Activated T-cell treated with anti-CD3 and anti-CD28 coated beads, Interleukin-2, amount 50 U/mL, for 72 hours (primary cell): ENCODE measurements around the gene ARHGAP40. TPM values are rescaled to one million over a fixed set of nuclear protein-coding genes. Genes with fewer than 3 reads are reported as not detected.
"Not testable (repeated sequence)": the region's sequence is repeated elsewhere in the genome, so short reads cannot be mapped to it uniquely, and the experiment has no call there.

Experiments used
- ATAC-seq, 2 donors: fragments of 150-1000 bp; cut with Tn5 transposase; replicated peaks in 1 of 2; 2 replicates each; pipeline ENCODE4 v1.10.0; 2021; ENCODE audit warnings: moderate library complexity in 2 of 2, mild to moderate bottlenecking in 1 of 2
- DNase-seq, 2 donors: peaks; one replicate each; pipeline ENCODE4 v3.0.0; 2021 to 2022; ENCODE audit warnings: mixed read lengths in 1 of 2
- H3K27ac Mint-ChIP-seq: one replicate; pipeline ENCODE4 v1.8.0; 2022; ENCODE audit warnings: mild to moderate bottlenecking, moderate library complexity, mixed read lengths
- H3K27me3 Mint-ChIP-seq: one replicate; pipeline ENCODE4 v1.8.0; 2022; ENCODE audit warnings: low read depth, mixed read lengths
- H3K36me3 Mint-ChIP-seq, 2 donors: one replicate each; pipeline ENCODE4 v1.8.0; 2022; ENCODE audit warnings: mixed read lengths in 2 of 2, mild to moderate bottlenecking in 1 of 2; ENCODE audit not compliant: insufficient read depth in 2 of 2
- H3K4me1 Mint-ChIP-seq: one replicate; pipeline ENCODE4 v1.8.0; 2022; ENCODE audit warnings: low read depth, mixed read lengths
- H3K4me3 Mint-ChIP-seq, 2 donors: one replicate each; pipeline ENCODE4 v1.8.0; 2022; ENCODE audit warnings: mild to moderate bottlenecking in 2 of 2, mixed read lengths in 2 of 2, moderate library complexity in 2 of 2
- H3K9me3 Mint-ChIP-seq, 2 donors: one replicate each; pipeline ENCODE4 v1.8.0; 2022; ENCODE audit warnings: mixed read lengths in 2 of 2
- total RNA-seq, 2 donors: library from RNA; stranded (reverse); gene quantifications; one replicate each; pipeline ENCODE4 v1.2.3, GENCODE V29; 2022

The ARHGAP40 gene
- total RNA-seq, 2 donors from 2014 or later, result not detected

- Mint-ChIP-seq H3K4me3 (no peak overlapping the region), H3K4me1 (no peaks in the 10 kb centered on the region), H3K27me3 (peaks cover 6% of the 10 kb centered on the region), H3K27ac (no peak overlapping the region), H3K9me3 (no peaks in the 10 kb centered on the region), H3K36me3 (no peaks in the 10 kb centered on the region)
- no peak for DNase-seq
- ATAC-seq, result no peak
These were observed 9.9 kb upstream of the ARHGAP40 start for GRCh38 chr20:38591474-38592410.

- H3K36me3 Mint-ChIP-seq, DNase-seq, H3K9me3 Mint-ChIP-seq, H3K27me3 Mint-ChIP-seq, H3K4me1 Mint-ChIP-seq, ATAC-seq, H3K4me3 Mint-ChIP-seq, H3K27ac Mint-ChIP-seq: not testable (repeated sequence)
These were observed 9.2 kb upstream of the ARHGAP40 start for GRCh38 chr20:38592411-38592790.

DNA sequence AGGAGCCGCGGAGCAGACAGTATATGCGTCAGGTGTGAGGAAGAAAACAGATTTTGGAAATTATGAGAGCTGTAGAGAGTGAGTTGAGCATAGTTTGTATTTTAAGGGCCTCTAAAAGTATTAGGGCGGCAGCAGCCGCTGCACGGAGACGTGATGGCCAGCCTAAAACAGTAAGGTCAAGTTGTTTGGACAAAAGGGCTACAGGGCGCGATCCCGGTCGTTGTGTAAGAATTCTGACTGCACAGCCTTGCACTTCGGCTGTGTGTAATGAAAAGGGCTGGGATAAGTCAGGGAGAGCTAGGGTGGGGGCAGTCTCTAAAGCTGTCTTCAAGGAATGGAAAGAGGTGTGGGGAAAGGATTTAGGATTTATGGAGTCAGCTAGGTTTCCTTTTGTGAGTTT is 7.3 kb upstream of the ARHGAP40 start:
- not testable (repeated sequence) for H3K27ac Mint-ChIP-seq, H3K36me3 Mint-ChIP-seq, ATAC-seq, DNase-seq, H3K4me1 Mint-ChIP-seq, H3K4me3 Mint-ChIP-seq, H3K9me3 Mint-ChIP-seq
- H3K27me3 Mint-ChIP-seq, result peaks cover 21% of the 10 kb centered on the region

DNA sequence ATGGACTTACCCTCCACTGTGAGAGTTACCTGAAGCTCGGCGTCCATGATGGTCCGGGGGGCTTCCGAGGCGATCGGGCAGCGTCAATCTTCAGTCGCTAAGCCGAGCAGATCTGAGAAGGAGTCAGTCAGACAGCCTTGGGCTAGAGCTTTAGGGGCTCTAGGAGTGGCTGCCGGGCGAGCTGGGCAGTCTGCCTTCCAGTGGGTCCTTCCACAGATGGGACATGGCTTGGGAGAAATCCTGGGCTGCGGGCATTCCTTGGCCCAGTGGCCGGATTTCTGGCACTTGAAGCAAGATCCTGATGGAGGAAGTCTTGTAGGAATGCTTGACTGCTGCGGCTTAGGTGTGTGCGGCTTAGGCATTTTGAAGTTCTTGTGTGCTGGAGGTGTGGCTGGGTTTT is 5.7 kb upstream of the ARHGAP40 start:
- H3K9me3 Mint-ChIP-seq, H3K36me3 Mint-ChIP-seq, H3K27ac Mint-ChIP-seq, ATAC-seq, DNase-seq, H3K4me3 Mint-ChIP-seq, H3K4me1 Mint-ChIP-seq: not testable (repeated sequence)
- peaks cover 32% of the 10 kb centered on the region for H3K27me3 Mint-ChIP-seq

DNA sequence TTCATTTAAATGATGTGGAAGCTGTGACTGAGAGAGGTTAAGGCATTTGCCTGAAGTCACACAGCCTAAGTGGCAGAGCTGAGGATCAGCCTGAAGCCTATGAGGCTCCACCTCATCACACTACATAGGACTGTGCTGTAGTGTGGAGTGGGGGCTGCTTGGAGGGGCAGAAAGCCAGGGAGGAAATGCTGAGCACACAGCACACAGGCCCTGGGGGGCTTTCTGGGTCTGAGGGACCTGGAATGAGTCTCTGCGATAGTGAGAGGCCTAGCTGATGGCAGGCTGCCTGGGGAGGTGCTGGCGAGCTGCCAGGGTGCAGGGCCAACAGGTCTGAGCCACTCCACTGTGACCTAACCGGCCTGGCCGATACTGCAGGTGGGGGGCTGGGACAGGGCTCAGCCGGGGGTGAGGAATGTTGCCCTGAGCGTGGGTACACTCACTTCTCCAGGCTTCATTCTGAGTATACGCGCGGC is 2.2 kb upstream of the ARHGAP40 start:
- Mint-ChIP-seq H3K36me3 (no peaks in the 10 kb centered on the region), H3K27ac (no peak overlapping the region), H3K4me3 (no peak overlapping the region), H3K27me3 (peaks cover 62% of the 10 kb centered on the region), H3K9me3 (no peaks in the 10 kb centered on the region), H3K4me1 (peaks cover 6% of the 10 kb centered on the region)
- ATAC-seq (no peak), DNase-seq (no peak)

DNA sequence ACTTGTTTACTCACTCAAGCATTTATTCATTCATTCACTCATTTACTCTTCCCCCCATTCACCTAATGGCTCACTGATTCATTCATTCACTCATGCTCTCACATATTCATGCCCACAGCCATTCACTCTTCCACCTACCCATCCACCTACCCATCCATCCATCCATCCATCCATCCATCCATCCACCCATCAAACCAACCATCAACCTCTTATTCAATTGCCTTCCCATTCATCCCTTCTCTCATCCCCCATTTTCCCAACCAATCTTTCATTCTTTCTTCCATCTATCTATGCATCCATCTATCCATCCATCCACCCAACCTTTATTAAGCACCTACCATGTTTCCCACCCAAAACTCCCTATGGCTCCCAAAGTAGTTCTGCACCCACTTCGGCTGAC is 1.6 kb upstream of the ARHGAP40 start:
- Mint-ChIP-seq H3K4me1 (peaks cover 6% of the 10 kb centered on the region), H3K27me3 (peaks cover 65% of the 10 kb centered on the region), H3K27ac (no peak overlapping the region), H3K9me3 (no peaks in the 10 kb centered on the region), H3K4me3 (no peak overlapping the region), H3K36me3 (no peaks in the 10 kb centered on the region)
- ATAC-seq (no peak), DNase-seq (no peak)

- Mint-ChIP-seq H3K36me3 (no peaks in the 10 kb centered on the region), H3K4me3 (peak overlapping the region in 1 of 2 donors; percentile 78), H3K27ac (no peak overlapping the region), H3K4me1 (peaks cover 6% of the 10 kb centered on the region), H3K27me3 (peaks cover 76% of the 10 kb centered on the region), H3K9me3 (no peaks in the 10 kb centered on the region)
- ATAC-seq (no peak), DNase-seq (no peak)
These were observed 574 bp downstream of the ARHGAP40 start for GRCh38 chr20:38602185-38602581.

DNA sequence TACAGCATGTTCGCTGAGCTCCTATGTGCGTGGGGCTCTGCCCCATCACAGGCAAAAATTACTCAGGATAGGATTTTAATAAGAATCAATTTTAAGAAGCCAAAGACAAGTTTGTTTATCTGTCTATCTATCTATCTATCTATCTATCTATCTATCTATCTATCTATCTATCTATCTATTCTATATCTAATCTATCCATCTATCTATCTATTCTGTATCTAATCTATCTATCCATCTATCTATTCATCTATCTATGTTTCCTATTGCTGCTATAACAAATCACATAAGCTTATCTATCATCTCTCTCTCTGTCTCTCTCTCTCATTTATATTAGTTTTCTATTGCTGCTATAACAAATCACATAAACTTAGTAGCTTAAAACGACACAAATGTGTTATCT is 1.7 kb downstream of the ARHGAP40 start:
- Mint-ChIP-seq H3K4me1 (peaks cover 6% of the 10 kb centered on the region), H3K9me3 (no peaks in the 10 kb centered on the region), H3K4me3 (no peak overlapping the region), H3K27ac (no peak overlapping the region), H3K27me3 (peaks cover 75% of the 10 kb centered on the region), H3K36me3 (no peaks in the 10 kb centered on the region)
- ATAC-seq (no peak), DNase-seq (no peak)

DNA sequence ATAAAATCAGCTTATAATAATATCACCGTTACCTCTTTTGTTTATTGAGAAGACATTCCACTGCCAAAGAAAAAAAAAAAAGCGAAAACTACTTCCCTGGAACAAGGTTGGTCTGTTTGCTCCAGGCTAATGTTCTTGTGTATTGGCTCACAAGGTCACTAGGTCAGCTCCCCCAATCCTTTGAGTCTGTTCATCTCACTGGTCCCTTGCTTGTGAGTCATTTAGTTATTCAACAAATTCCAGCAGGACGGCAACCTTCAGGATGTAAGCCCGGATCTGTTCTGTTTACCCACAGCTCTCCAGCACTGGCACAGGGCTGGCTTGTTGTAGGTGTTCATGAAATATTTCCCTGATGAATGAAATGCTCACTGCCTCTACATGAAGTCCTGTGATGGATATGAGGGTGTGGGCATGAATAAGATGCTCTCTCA is 3.3 kb downstream of the ARHGAP40 start:
- Mint-ChIP-seq H3K27me3 (peaks cover 70% of the 10 kb centered on the region), H3K4me3 (no peak overlapping the region), H3K4me1 (peaks cover 6% of the 10 kb centered on the region), H3K36me3 (no peaks in the 10 kb centered on the region), H3K27ac (no peak overlapping the region), H3K9me3 (no peaks in the 10 kb centered on the region)
- DNase-seq (no peak), ATAC-seq (no peak)

GRCh38 chr20:38607351-38607750 is 5.7 kb downstream of the ARHGAP40 start:
- Mint-ChIP-seq H3K36me3 (no peaks in the 10 kb centered on the region), H3K27ac (no peak overlapping the region), H3K27me3 (peaks cover 52% of the 10 kb centered on the region), H3K4me3 (no peak overlapping the region), H3K4me1 (no peaks in the 10 kb centered on the region), H3K9me3 (no peaks in the 10 kb centered on the region)
- ATAC-seq (no peak), DNase-seq (no peak)

DNA sequence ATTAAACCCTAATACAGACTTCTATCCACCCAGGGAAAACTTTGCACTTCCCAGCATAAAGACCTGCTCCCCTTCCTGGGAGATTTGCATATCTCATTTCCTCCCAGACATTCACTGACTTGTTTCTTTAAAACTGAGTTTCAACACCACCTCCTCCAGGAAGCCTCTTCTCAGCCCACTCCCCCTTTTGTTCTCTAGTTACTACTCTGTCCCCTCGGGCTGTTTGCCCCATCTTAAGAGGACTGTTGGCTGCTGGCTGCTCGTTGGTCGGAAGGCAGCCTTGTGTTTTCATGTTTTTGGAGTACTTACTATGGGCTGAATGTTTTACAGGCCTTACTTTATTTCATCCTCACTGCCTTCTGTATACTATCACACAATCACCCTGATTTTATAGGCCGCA is 6.6 kb downstream of the ARHGAP40 start:
- H3K27ac Mint-ChIP-seq, result no peak overlapping the region
- ATAC-seq, result no peak
- no peaks in the 10 kb centered on the region for H3K4me1 Mint-ChIP-seq

DNA sequence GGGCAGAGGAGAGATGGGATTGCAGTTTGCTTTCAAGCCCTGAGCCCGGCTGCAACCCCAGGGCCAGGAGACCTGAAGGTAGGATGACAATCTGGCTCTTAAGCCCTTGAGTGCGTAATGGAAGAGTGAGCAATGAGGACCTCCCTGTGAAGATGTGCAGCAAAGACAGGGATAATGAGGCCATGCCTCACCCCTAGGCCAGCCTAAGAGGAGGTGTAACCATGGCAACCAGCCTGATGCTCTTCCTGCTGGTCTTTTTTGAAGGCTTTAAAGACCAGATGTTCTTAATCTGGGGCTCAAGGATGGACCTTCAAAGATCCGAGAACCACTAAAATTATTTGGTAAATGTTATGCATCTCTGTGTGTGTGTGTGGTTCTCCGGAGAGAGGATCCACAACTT is 8.2 kb downstream of the ARHGAP40 start:
- ATAC-seq (no peak), DNase-seq (no peak)
- no peaks in the 10 kb centered on the region for H3K36me3 Mint-ChIP-seq
- no peak overlapping the region for H3K4me3 Mint-ChIP-seq
- no peak overlapping the region for H3K27ac Mint-ChIP-seq
- H3K4me1 Mint-ChIP-seq, result no peaks in the 10 kb centered on the region
- peaks cover 32% of the 10 kb centered on the region for H3K27me3 Mint-ChIP-seq
- H3K9me3 Mint-ChIP-seq, result no peaks in the 10 kb centered on the region

More for the DNA sequence above, 6.6 kb downstream of the ARHGAP40 start:
- Mint-ChIP-seq H3K36me3 (no peaks in the 10 kb centered on the region), H3K4me3 (no peak overlapping the region), H3K27me3 (peaks cover 43% of the 10 kb centered on the region), H3K9me3 (no peaks in the 10 kb centered on the region)
- DNase-seq, result no peak

DNA sequence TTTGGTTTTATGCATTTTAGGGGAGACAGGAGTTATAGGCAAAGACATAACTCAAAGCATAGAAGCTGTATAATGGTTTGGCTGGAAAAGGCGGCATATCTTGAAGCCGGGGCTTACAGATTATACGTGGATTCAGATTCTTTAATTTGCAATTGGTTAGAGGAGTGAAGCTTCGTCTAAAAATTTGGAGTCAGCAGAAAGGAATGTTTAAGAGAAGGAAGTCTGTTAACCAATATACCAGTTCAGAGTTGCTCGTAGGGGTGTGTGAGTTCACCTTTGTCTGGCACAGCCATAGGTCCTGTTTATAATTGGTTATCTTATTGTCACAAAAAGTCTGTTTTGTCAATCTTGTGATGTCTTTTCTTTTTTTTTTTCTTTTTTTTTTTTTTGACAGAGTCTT is 8.9 kb downstream of the ARHGAP40 start:
- no peaks in the 10 kb centered on the region for H3K36me3 Mint-ChIP-seq
- DNase-seq (no peak), ATAC-seq (no peak)
- H3K27ac Mint-ChIP-seq, result no peak overlapping the region
- H3K27me3 Mint-ChIP-seq, result peaks cover 25% of the 10 kb centered on the region
- H3K9me3 Mint-ChIP-seq, result no peaks in the 10 kb centered on the region
- H3K4me1 Mint-ChIP-seq, result no peaks in the 10 kb centered on the region
- no peak overlapping the region for H3K4me3 Mint-ChIP-seq
